Measurements from ENCODE around the gene KCTD13.

Gene KCTD13

GRCh38 chr16:29901607-29901945, 24.4 kb downstream of the KCTD13 start:
- Histone ChIP-seq H3K27me3 (peaks cover 57% of the 10 kb centered on the region), H3K36me3 (peaks cover 5% of the 10 kb centered on the region), H3K4me3 (ENCODE audit: low read depth in 1 of 2, low read length in 1 of 2) (no peak overlapping the region), H3K4me1 (ENCODE audit: control insufficient read depth in 1 of 2, insufficient read depth in 1 of 2, low read depth in 1 of 2, low read length in 1 of 2) (peaks cover 6 to 14% of the 10 kb centered on the region in 2 experiments), H3K27ac (no peak overlapping the region), H3K9me3 (no peaks in the 10 kb centered on the region)
- TF ChIP-seq, protein P1, sequence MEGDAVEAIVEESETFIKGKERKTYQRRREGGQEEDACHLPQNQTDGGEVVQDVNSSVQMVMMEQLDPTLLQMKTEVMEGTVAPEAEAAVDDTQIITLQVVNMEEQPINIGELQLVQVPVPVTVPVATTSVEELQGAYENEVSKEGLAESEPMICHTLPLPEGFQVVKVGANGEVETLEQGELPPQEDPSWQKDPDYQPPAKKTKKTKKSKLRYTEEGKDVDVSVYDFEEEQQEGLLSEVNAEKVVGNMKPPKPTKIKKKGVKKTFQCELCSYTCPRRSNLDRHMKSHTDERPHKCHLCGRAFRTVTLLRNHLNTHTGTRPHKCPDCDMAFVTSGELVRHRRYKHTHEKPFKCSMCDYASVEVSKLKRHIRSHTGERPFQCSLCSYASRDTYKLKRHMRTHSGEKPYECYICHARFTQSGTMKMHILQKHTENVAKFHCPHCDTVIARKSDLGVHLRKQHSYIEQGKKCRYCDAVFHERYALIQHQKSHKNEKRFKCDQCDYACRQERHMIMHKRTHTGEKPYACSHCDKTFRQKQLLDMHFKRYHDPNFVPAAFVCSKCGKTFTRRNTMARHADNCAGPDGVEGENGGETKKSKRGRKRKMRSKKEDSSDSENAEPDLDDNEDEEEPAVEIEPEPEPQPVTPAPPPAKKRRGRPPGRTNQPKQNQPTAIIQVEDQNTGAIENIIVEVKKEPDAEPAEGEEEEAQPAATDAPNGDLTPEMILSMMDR (IDR thresholded peaks at IDR 0.05), result no peak

- Histone ChIP-seq H3K9me3 (no peaks in the 10 kb centered on the region), H3K27me3 (peaks cover 63% of the 10 kb centered on the region), H3K36me3 (no peaks in the 10 kb centered on the region), H3K4me3 (ENCODE audit: low read depth in 1 of 2, low read length in 1 of 2) (peak overlapping the region in 1 of 2 experiments; percentile 93), H3K4me1 (ENCODE audit: control insufficient read depth in 1 of 2, insufficient read depth in 1 of 2, low read depth in 1 of 2, low read length in 1 of 2) (peaks cover 6 to 14% of the 10 kb centered on the region in 2 experiments), H3K27ac (no peak overlapping the region)
- TF ChIP-seq, protein P1 (IDR thresholded peaks at IDR 0.05), result no peak
Measured at GRCh38 chr16:29900888-29901606, 25.0 kb downstream of the KCTD13 start.

GRCh38 chr16:29900102-29900887, 25.7 kb downstream of the KCTD13 start, which contains the start of gene ASPHD1:
Gene ASPHD1, plus strand, starts transcription at chr16:29900488. Its CDS starts 484 bp downstream, at chr16:29900972.
- no peaks in the 10 kb centered on the region for H3K36me3 ChIP-seq
- peaks cover 69% of the 10 kb centered on the region for H3K27me3 ChIP-seq
- peak within 1 kb of the TSS; percentile 53 to 93 for H3K4me3 ChIP-seq (ENCODE audit: low read depth in 1 of 2, low read length in 1 of 2)
- no peaks in the 10 kb centered on the region for H3K9me3 ChIP-seq
- H3K27ac ChIP-seq, result peak within 1 kb of the TSS; percentile 36
- TF ChIP-seq, protein P1 (IDR thresholded peaks at IDR 0.05), result no peak
- peaks cover 6 to 14% of the 10 kb centered on the region in 2 experiments for H3K4me1 ChIP-seq (ENCODE audit: control insufficient read depth in 1 of 2, insufficient read depth in 1 of 2, low read depth in 1 of 2, low read length in 1 of 2)

GRCh38 chr16:29899516-29900101, 26.4 kb downstream of the KCTD13 start, which contains the start of gene SEZ6L2:
Gene SEZ6L2, minus strand, starts transcription at chr16:29899550. Its CDS starts 531 bp downstream, at chr16:29899019.
- H3K27ac ChIP-seq, result peak within 1 kb of the TSS; percentile 36
- H3K4me3 ChIP-seq (ENCODE audit: low read depth in 1 of 2, low read length in 1 of 2), result peak within 1 kb of the TSS; percentile 53 to 93
- peaks cover 6 to 14% of the 10 kb centered on the region in 2 experiments for H3K4me1 ChIP-seq (ENCODE audit: control insufficient read depth in 1 of 2, insufficient read depth in 1 of 2, low read depth in 1 of 2, low read length in 1 of 2)
- H3K9me3 ChIP-seq, result no peaks in the 10 kb centered on the region
- peaks cover 71% of the 10 kb centered on the region for H3K27me3 ChIP-seq
- TF ChIP-seq, protein P1 (IDR thresholded peaks at IDR 0.05), result no peak
- no peaks in the 10 kb centered on the region for H3K36me3 ChIP-seq

DNA sequence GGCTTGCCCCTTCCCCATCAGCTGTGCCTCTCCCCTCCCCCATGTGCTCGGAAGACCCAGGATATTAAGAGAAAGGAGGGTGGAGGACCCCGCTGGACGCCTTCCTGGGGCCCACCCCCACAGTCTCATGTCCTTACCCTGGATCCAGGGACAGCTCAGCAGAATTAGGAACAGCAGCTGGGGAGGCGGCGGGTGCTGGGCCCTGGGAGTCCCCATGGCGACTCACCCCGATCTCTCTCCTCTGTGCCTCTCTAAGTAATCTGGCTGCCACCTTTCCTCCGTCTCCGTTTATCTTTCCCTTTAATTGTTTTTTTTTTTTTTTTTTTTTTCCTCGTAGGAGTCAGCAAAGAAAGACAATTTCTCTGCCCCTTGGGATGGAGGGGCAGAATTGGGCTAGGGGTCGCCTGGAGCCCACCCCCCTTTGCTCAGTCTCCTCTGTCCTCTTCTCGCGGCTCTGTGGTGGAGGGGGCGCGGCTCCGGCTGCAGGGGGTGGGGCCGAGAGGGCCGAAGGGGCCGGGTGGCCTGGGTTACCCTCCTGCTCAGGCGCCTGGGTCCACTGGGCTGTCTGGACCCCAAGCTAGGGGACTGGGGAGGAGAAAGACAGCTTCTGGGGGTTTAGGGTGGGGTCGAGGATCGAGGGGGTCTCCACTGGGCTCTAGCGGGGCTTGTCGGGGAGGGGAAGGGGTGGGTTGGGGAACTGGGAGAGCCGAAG, 27.1 kb downstream of the KCTD13 start:
- H3K4me3 ChIP-seq (ENCODE audit: low read depth in 1 of 2, low read length in 1 of 2), result no peak overlapping the region
- H3K36me3 ChIP-seq, result no peaks in the 10 kb centered on the region
- peaks cover 71% of the 10 kb centered on the region for H3K27me3 ChIP-seq
- TF ChIP-seq, protein P1 (IDR thresholded peaks at IDR 0.05), result no peak
- peaks cover 6 to 14% of the 10 kb centered on the region in 2 experiments for H3K4me1 ChIP-seq (ENCODE audit: control insufficient read depth in 1 of 2, insufficient read depth in 1 of 2, low read depth in 1 of 2, low read length in 1 of 2)
- H3K27ac ChIP-seq, result no peak overlapping the region
- no peaks in the 10 kb centered on the region for H3K9me3 ChIP-seq

All from neutrophil (primary cell).